Lower leg skin (tissue), 3 donors: ENCODE results near the gene IGSF10.

Experiments used
- CTCF ChIP-seq, 3 donors: fragments of 450-650 bp; IDR thresholded peaks; one replicate each; pipeline ENCODE4 v1.5.1; 2016; ENCODE audit warnings: antibody characterized with exemption in 3 of 3, mild to moderate bottlenecking in 3 of 3, moderate library complexity in 2 of 3
- POLR2A ChIP-seq, 2 donors: fragments of 450-650 bp; IDR thresholded peaks; one replicate each; pipeline ENCODE4 v1.6.1; 2016 to 2017; ENCODE audit warnings: antibody characterized with exemption in 2 of 2, mild to moderate bottlenecking in 1 of 2, moderate library complexity in 1 of 2

GRCh38 chr3:151480492-151480891 is 19.6 kb upstream of the IGSF10 start:
- no peak for TF ChIP-seq CTCF (IDR thresholded peaks at IDR 0.05)
- no peak for TF ChIP-seq POLR2A (IDR thresholded peaks at IDR 0.05)
